22Rv1 (cell line): Measurements from ENCODE around the gene DDB1.

Source experiments
- CTCF ChIP-seq: fragments of 450-650 bp; IDR thresholded peaks from 2 replicates; pipeline ENCODE4 v1.5.1; 2017; ENCODE audit warnings: mild to moderate bottlenecking
- ZFX ChIP-seq: fragments of 450-650 bp; IDR thresholded peaks from 2 replicates; pipeline ENCODE4 v1.6.1; 2017; ENCODE audit warnings: antibody characterized with exemption, borderline replicate concordance

- no peak for TF ChIP-seq CTCF
- no peak for TF ChIP-seq ZFX
Measured at GRCh38 chr11:61295596-61295926, 37.3 kb downstream of the DDB1 start.
